Neural cell (in vitro differentiated cells): ENCODE results near the gene STK36.

Source experiments
- CTCF ChIP-seq: fragments of 450-650 bp; IDR thresholded peaks from 2 replicates; pipeline ENCODE4 v1.5.1; 2014; ENCODE audit warnings: antibody characterized with exemption, mild to moderate bottlenecking, moderate library complexity; ENCODE audit not compliant: poor library complexity, severe bottlenecking
- EZH2 ChIP-seq: fragments of 200-600, 300-800 bp; shearing (Covaris generic), sonication (generic); IDR thresholded peaks from 2 replicates; pipeline ENCODE4 v1.6.1; 2014; ENCODE audit warnings: antibody characterized with exemption, low read length, borderline replicate concordance, mild to moderate bottlenecking; ENCODE audit not compliant: insufficient read depth, poor library complexity, severe bottlenecking
- MXI1 ChIP-seq: fragments of 450-650 bp; conservative IDR thresholded peaks from 2 replicates; pipeline ENCODE4 v1.6.1; 2014; ENCODE audit warnings: antibody characterized with exemption, mild to moderate bottlenecking; ENCODE audit not compliant: poor library complexity, severe bottlenecking
- POLR2AphosphoS5 ChIP-seq: IDR thresholded peaks from 2 replicates; pipeline ENCODE4 v1.6.1; 2012
- RAD21 ChIP-seq: fragments of 450-650 bp; conservative IDR thresholded peaks from 2 replicates; pipeline ENCODE4 v1.6.1; 2014; ENCODE audit warnings: antibody characterized with exemption, mild to moderate bottlenecking, moderate library complexity
- REST ChIP-seq: IDR thresholded peaks from 2 replicates; pipeline ENCODE4 v1.6.1; 2012; ENCODE audit warnings: borderline replicate concordance
- SMC3 ChIP-seq: fragments of 450-650 bp; conservative IDR thresholded peaks from 2 replicates; pipeline ENCODE4 v1.6.1; 2014; ENCODE audit warnings: antibody characterized with exemption, mild to moderate bottlenecking, moderate library complexity; ENCODE audit not compliant: poor library complexity
- TAF1 ChIP-seq: IDR thresholded peaks from 2 replicates; pipeline ENCODE4 v1.6.1; 2012; ENCODE audit warnings: low read depth

GRCh38 chr2:218711550-218711929 is 39.7 kb downstream of the STK36 start:
- TF ChIP-seq EZH2 = no peak
- TF ChIP-seq REST = no peak
- no peak for TF ChIP-seq CTCF
- TF ChIP-seq TAF1 = no peak
- TF ChIP-seq MXI1 = no peak
- no peak for TF ChIP-seq POLR2AphosphoS5
- no peak for TF ChIP-seq RAD21
- TF ChIP-seq SMC3 = no peak
